HG02798 (cell line): Measurements from ENCODE around the gene CPNE8.

ENCODE experiments used
- ATAC-seq: cut with Tn5 transposase; IDR thresholded peaks from one replicate; pipeline ENCODE4 v1.9.1; 2021; ENCODE audit warnings: mild to moderate bottlenecking; ENCODE audit not compliant: unreplicated experiment, poor library complexity

CPNE8 gene

GRCh38 chr12:38844267-38844666 lies 61.1 kb downstream of the CPNE8 start:
- no peak for ATAC-seq

GRCh38 chr12:38838056-38838850 lies 67.1 kb downstream of the CPNE8 start:
- no peak for ATAC-seq

GRCh38 chr12:38831715-38832114 lies 73.7 kb downstream of the CPNE8 start:
- no peak for ATAC-seq

- no peak for ATAC-seq
These were observed 80.4 kb downstream of the CPNE8 start for GRCh38 chr12:38825006-38825405.

GRCh38 chr12:38823738-38824137 lies 81.7 kb downstream of the CPNE8 start:
- ATAC-seq = no peak

GRCh38 chr12:38823314-38823713 lies 82.1 kb downstream of the CPNE8 start:
- no peak for ATAC-seq

GRCh38 chr12:38817942-38818341 lies 87.4 kb downstream of the CPNE8 start:
- ATAC-seq = peak; percentile 48

GRCh38 chr12:38813923-38814322 lies 91.5 kb downstream of the CPNE8 start:
- ATAC-seq = no peak

- ATAC-seq = no peak
These were observed 93.5 kb downstream of the CPNE8 start for GRCh38 chr12:38811814-38812356.

- ATAC-seq = no peak
These were observed 95.6 kb downstream of the CPNE8 start for GRCh38 chr12:38809832-38810231.

- no peak for ATAC-seq
These were observed 117.3 kb downstream of the CPNE8 start for GRCh38 chr12:38788106-38788505.

GRCh38 chr12:38785381-38785780 lies 120.0 kb downstream of the CPNE8 start:
- no peak for ATAC-seq

GRCh38 chr12:38783304-38783703 lies 122.1 kb downstream of the CPNE8 start:
- no peak for ATAC-seq

- ATAC-seq = peak; percentile 49
These were observed 123.0 kb downstream of the CPNE8 start for GRCh38 chr12:38782359-38782758.

GRCh38 chr12:38776647-38777046 lies 128.7 kb downstream of the CPNE8 start:
- ATAC-seq = no peak

- peak; percentile 97 for ATAC-seq
These were observed 129.9 kb downstream of the CPNE8 start for GRCh38 chr12:38775457-38775856.

- no peak for ATAC-seq
These were observed 133.0 kb downstream of the CPNE8 start for GRCh38 chr12:38772437-38772836.

GRCh38 chr12:38771871-38772270 lies 133.5 kb downstream of the CPNE8 start:
- peak; percentile 77 for ATAC-seq

- ATAC-seq = no peak
These were observed 143.6 kb downstream of the CPNE8 start for GRCh38 chr12:38761636-38762342.

GRCh38 chr12:38761111-38761510 lies 144.3 kb downstream of the CPNE8 start:
- ATAC-seq = no peak

- no peak for ATAC-seq
These were observed 145.8 kb downstream of the CPNE8 start for GRCh38 chr12:38759621-38760020.
